HFFc6 (cell line): ENCODE measurements around the gene AKR1C3. TPM values are rescaled to one million over a fixed set of nuclear protein-coding genes. Genes with fewer than 3 reads are reported as not detected.
A peak's percentile ranks its signal among the peaks of the same experiment; 100 is the strongest.

Experiments used
- DNase-seq: peaks from one replicate; pipeline ENCODE4 v3.0.0-alpha.2; 2018
- H3K27ac Mint-ChIP-seq: 2 replicates; pipeline ENCODE4 v1.8.0; 2020; ENCODE audit warnings: mild to moderate bottlenecking, mixed read lengths
- H3K27me3 Mint-ChIP-seq: 2 replicates; pipeline ENCODE4 v1.8.0; 2021; ENCODE audit warnings: mild to moderate bottlenecking, moderate library complexity, mixed read lengths; ENCODE audit not compliant: insufficient read depth
- H3K36me3 Mint-ChIP-seq: 2 replicates; pipeline ENCODE4 v1.8.0; 2021; ENCODE audit warnings: low read depth, mixed read lengths
- H3K4me1 Mint-ChIP-seq: 2 replicates; pipeline ENCODE4 v1.8.0; 2020; ENCODE audit warnings: low read depth, mixed read lengths
- H3K4me3 Mint-ChIP-seq: 2 replicates; pipeline ENCODE4 v1.8.0; 2020; ENCODE audit warnings: mild to moderate bottlenecking, moderate library complexity, mixed read lengths
- H3K9me3 Mint-ChIP-seq: 2 replicates; pipeline ENCODE4 v1.8.0; 2020; ENCODE audit warnings: mild to moderate bottlenecking, mixed read lengths
- CTCF ChIP-seq: fragments of 200-600 bp; sonication (generic); IDR thresholded peaks from 2 replicates; pipeline ENCODE4 v1.5.0; 2021; ENCODE audit warnings: antibody characterized with exemption, mild to moderate bottlenecking
- total RNA-seq, 6 experiments: library from RNA; stranded (reverse); fragmentation: NEBNext Ultra II Directional; extraction: Animal tissue kit (Norgen Biotek cat#: 25700); gene quantifications; 2 replicates in 1 of 6; 3 replicates in 5 of 6; pipeline ENCODE4 v1.2.3, GENCODE V29; 2021

The AKR1C3 gene
- total RNA-seq, 6 experiments from 2014 or later, result 0.28 to 0.84 (median 0.59) TPM; not detected in 2

GRCh38 chr10:5064656-5065055 is 29.6 kb upstream of the AKR1C3 start:
- peak overlapping the region; percentile 34; the same call in 1 of the 2 replicates for H3K27ac Mint-ChIP-seq
- peaks cover 6% of the 10 kb centered on the region for H3K9me3 Mint-ChIP-seq
- no peak overlapping the region for H3K4me3 Mint-ChIP-seq
- H3K4me1 Mint-ChIP-seq, result peaks cover 16% of the 10 kb centered on the region
- H3K27me3 Mint-ChIP-seq, result peaks cover 2% of the 10 kb centered on the region; the same call in 1 of the 2 replicates
- DNase-seq, result peak; percentile 30
- peaks cover 5% of the 10 kb centered on the region; the same call in 1 of the 2 replicates for H3K36me3 Mint-ChIP-seq
- TF ChIP-seq CTCF, result no peak

- Mint-ChIP-seq H3K27ac (no peak overlapping the region), H3K4me1 (peaks cover 35% of the 10 kb centered on the region), H3K27me3 (no peaks in the 10 kb centered on the region; the same call in 1 of the 2 replicates), H3K36me3 (no peaks in the 10 kb centered on the region), H3K4me3 (no peak overlapping the region), H3K9me3 (no peaks in the 10 kb centered on the region)
- no peak for TF ChIP-seq CTCF
- DNase-seq, result no peak
Observed at GRCh38 chr10:5068274-5068984, 25.8 kb upstream of the AKR1C3 start.

- H3K9me3 Mint-ChIP-seq, result no peaks in the 10 kb centered on the region
- no peak for TF ChIP-seq CTCF
- DNase-seq, result no peak
- H3K27ac Mint-ChIP-seq, result peak overlapping the region; percentile 89
- peak overlapping the region; percentile 68; the same call in 1 of the 2 replicates for H3K4me3 Mint-ChIP-seq
- peaks cover 4% of the 10 kb centered on the region for H3K27me3 Mint-ChIP-seq
- peaks cover 19% of the 10 kb centered on the region for H3K4me1 Mint-ChIP-seq
- no peaks in the 10 kb centered on the region for H3K36me3 Mint-ChIP-seq
Observed at GRCh38 chr10:5070648-5071410, 23.4 kb upstream of the AKR1C3 start.

- peak overlapping the region; percentile 89 for H3K27ac Mint-ChIP-seq
- no peaks in the 10 kb centered on the region for H3K9me3 Mint-ChIP-seq
- TF ChIP-seq CTCF, result no peak
- H3K27me3 Mint-ChIP-seq, result peaks cover 4% of the 10 kb centered on the region
- no peaks in the 10 kb centered on the region for H3K36me3 Mint-ChIP-seq
- peak overlapping the region; percentile 68 for H3K4me3 Mint-ChIP-seq
- peak; percentile 53 for DNase-seq
- H3K4me1 Mint-ChIP-seq, result peaks cover 24% of the 10 kb centered on the region
Observed at GRCh38 chr10:5071411-5072198, 22.6 kb upstream of the AKR1C3 start.

GRCh38 chr10:5073659-5074058 is 20.6 kb upstream of the AKR1C3 start:
- H3K9me3 Mint-ChIP-seq, result no peaks in the 10 kb centered on the region

More at GRCh38 chr10:5073659-5074058, 20.6 kb upstream of the AKR1C3 start:
- H3K27ac Mint-ChIP-seq, result no peak overlapping the region
- no peaks in the 10 kb centered on the region for H3K36me3 Mint-ChIP-seq
- DNase-seq, result no peak
- peaks cover 4% of the 10 kb centered on the region for H3K27me3 Mint-ChIP-seq
- peaks cover 27% of the 10 kb centered on the region for H3K4me1 Mint-ChIP-seq
- H3K4me3 Mint-ChIP-seq, result no peak overlapping the region
- no peak for TF ChIP-seq CTCF
